Stimulated activated CD4-positive, alpha-beta T cell treated with anti-CD3 and anti-CD28 coated beads, Interleukin-12 subunit alpha, Interleukin-12 subunit beta, amount 100 ng/mL, for 24 hours (primary cell): Measurements from ENCODE around the gene ORMDL3.
A peak's percentile ranks its signal among the peaks of the same experiment; 100 is the strongest.
"Not testable (repeated sequence)": the region's sequence is repeated elsewhere in the genome, so short reads cannot be mapped to it uniquely, and the experiment has no call there.

Source experiments
- DNase-seq, 2 experiments: peaks; one replicate each; pipeline ENCODE4 v3.0.0-alpha.2; 2020; ENCODE audit warnings: low read depth in 2 of 2

The ORMDL3 gene

GRCh38 chr17:39950871-39951348, 23.5 kb upstream of the ORMDL3 start:
- DNase-seq: no peak

GRCh38 chr17:39949028-39949427, 21.6 kb upstream of the ORMDL3 start:
- no peak for DNase-seq

- not testable (repeated sequence) for DNase-seq
Observed at GRCh38 chr17:39948489-39948828, 21.1 kb upstream of the ORMDL3 start.

DNA sequence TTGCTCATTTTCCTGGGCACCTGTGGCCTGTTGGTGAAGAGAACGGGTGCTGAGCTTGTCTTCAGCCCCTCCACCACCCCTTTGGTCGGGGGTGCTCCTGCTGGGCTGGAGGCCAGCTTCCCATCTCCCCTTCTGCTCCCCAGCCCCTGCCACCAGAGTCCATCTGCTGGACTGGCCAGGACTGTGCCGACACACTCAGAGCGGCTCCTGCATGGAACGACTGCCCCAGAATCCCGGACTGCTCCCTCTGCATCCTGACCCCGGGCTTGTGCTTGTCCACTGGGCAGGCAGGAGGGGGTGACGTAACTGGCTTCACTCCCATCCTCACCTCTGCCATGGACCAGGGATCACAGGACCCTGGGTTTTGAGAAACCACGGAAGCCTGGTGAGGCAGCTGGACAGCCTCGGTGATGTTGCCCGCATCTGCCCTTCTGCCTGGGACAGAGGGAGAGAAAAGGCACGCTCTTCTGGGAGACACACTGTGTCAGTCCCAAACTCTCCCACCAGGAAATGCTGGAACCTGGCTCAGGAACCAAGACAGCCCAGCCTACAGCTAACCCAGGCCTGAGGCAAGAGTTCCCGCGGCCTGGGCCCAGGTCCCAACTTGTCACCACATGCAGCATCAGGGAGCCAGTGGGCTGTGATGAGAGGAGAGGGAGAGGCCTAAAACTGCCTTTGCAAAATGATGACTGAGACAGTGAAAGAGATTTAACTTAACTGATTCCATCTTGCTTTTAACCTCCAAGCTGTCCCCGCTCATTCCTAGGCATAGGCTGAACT, 19.3 kb upstream of the ORMDL3 start:
- no peak for DNase-seq

- DNase-seq: no peak
Observed at GRCh38 chr17:39944393-39944711, 17.0 kb upstream of the ORMDL3 start.

DNA sequence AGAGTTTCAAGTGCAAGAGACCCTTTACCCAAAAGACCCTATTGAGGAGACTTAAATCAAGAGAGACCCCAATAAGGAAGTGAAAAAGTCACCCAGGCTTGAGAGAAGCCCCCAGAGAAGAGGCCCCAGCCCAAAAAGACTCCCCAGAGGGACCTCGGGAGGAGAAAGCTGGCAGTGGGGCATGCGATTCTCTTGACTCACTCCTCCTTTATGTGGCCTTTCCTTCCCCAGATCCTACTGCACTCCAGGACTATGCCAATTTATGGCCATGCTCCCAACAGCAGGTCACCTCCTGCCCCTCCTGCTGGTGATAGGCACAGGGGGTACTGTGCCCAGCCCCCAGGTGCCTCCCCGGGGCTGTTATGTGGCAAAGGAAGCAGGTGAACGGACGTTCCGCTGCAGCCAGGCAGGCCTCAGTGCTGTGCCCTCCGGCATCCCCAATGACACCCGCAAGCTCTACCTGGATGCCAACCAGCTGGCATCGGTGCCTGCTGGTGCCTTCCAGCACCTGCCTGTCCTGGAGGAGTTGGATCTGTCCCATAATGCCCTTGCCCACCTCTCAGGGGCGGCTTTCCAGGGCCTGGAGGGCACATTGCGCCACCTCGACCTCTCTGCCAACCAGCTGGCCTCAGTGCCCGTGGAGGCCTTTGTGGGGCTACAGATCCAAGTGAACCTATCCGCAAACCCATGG, 16.4 kb upstream of the ORMDL3 start:
- no peak for DNase-seq

DNA sequence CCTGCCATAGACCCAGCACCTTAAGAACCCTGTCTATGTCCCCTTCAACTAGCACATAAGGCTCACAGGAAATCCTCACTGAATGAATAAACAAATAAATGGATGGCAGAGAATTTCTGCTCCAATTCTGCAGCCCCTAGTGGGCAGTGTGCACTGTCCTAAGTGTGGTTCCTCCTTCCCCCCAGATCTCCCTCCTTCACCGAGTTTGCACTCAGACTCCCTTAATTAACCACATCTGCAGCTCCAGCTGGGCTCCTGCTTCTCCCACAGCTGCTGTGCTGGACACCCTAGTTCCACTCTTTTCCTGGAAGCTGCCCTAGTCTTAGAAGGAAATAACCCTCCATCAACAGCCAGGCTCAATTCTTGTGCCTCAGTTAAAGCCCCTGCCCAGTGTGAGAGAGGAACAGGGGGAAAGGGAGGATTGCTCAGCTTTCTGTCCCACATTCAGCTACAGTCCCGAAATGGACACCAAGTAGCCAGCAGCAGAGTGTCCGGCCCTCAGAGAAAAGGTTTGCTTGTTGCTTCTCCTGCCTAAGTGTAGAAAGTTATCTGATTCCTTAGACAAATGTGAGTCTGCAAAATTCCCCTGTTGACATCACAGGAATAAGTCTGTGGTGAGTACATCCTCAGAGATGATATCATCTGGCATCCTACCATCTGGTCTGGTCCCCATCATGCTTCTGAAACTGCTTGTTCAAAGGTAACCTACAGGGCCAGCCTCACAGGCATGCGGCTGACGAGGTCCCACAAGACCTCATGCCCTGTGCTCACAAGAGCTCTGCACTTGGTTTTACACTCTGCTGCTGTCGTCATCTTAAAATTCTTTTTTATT, 12.4 kb upstream of the ORMDL3 start:
- DNase-seq: peak in 1 of 2 experiments; percentile 21

DNA sequence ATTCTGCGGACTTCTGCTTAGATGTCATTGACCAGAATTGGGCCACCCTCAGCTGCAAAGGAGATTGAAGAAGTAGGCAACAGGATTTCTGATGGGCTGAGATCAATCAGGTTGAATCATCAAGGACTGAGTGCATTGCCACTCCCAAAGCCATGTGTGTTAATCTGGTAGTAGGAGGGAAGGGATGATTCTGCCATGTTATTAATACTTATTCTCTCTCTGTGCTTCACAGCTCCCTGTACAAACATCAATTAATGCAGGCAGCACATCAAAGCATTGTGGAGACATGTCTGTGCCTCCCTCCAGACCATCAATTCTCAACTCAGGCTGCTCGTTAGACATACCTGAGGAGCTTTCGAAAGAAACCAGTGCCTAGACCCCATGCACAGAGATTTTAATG, 11.7 kb upstream of the ORMDL3 start:
- no peak for DNase-seq

DNA sequence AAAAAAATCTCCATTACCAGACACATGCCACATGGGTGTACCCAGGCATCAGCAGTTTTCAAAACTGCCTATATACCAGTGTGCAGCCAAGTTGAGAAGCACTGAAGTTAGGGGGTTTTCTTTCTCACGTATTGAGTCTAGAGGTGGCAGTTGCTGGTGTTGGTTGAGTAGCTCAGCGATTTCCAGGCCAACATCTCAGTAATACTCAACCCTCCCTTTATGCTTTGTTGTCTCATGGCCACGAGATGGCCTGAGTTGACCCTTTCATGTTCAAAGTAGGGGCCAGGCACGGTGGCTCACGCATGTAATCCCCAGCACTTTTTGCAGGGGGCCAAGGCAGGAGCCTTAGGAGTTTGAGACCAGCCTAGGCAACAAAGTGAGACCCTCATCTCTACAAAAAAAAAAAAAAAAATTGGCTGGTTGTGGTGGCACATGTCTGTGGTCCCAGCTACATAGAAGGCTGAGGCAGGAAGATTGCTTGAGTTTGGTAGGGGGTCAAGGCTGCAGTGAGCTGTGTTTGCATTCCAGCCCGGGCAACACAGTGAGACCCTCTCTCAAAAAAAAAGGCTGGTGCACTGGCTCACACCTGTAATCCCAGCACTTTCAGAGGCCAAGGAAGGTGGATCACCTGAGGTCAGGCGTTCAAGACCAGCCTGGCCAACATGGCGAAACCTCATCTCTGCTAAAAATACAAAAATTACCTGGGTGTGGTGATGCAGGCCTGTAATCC, 10.9 kb upstream of the ORMDL3 start:
- no peak for DNase-seq

GRCh38 chr17:39937447-39937846, 10.0 kb upstream of the ORMDL3 start:
- no peak for DNase-seq

DNA sequence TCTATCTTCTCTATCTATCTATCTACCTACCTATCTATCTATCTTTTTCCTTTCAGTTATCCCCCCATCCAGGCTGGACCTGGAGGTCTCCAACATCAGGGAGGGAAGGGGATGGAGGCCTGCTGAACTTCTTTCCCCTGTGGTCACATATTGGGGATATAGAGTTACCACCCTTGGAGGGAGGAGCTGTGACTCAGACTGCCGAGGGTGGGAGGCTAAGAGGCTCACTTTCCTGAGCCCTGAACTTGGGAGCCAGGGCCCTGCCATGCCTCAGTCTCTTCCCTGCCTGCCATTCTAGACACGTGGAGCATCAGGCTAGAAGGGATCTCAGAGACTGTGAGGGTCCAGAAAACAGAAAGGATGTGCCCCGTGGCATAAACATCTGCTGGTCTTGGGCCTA, 8.5 kb upstream of the ORMDL3 start:
- DNase-seq: no peak

DNA sequence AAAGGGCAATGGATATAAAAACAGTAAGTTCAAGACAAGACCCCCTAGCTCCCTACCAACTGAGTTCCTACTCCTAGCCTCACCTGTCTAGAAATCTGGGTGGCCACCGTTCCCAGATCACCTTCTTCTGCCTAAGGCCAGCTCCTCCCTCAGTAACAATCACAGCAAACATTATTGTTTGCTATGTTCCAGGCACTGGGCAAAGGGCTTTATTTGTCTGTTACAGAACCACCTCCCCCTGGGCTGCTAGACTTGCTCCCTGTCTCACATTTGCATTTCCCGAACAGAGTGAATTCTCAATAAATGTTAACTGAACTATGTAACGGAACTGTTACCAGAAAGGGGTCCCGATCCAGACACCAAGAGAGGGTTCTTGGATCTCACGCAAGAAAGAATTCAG, 6.9 kb upstream of the ORMDL3 start:
- DNase-seq: no peak

DNA sequence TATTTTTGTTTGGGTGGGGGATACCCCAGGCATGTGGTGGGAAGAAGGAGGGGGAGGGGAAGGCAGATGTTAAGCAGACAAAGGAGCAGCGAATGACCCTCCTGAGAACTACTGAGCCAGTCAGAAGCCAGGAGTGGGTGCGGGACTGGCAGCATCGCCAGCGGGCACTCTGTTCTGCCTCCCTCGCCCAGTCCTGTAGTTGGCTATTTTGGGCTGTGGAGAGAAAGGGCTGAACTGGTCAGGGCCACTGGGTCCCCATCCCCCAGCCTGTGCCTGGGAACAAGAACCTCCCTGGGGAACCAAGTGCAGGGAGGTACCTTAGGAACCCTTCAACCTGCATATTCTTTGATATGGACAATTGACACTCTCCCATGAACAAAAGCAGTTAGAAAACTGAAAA, 6.5 kb upstream of the ORMDL3 start:
- DNase-seq: no peak

DNA sequence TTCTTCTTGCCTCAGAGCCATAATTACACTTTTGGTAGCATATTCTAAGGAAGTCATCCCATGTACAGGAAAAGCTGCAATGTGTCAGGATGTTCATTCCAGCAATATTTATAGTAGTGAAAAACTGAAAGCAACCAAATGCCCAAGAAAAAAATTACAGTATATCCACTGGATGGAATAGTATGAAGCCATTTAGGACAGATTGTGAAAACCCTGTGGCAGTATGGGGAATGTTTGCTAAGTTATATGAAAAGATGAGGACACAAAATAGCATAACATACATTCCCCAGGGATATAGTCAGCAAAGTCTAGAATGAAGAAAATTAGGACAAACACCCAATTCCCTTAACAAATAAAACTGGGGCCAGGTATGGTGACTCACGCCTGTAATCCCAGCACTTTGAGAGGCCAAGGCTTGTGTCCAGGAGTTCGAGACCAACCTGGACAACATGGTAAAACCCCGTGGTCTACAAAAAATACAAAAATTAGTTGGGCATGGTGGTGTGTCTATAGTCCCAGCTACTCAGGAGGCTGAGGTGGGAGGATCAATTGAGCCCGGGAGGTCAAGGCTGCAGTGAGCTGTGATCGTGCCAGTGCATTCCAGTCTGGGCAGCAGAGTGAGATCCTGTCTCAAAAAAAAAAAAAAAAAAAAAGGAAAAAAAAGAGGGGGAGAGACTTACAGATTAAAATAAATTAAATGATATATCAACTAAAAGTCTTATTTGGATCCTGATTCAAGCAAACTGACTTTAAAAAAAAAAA, 2.4 kb upstream of the ORMDL3 start:
- DNase-seq: no peak

DNA sequence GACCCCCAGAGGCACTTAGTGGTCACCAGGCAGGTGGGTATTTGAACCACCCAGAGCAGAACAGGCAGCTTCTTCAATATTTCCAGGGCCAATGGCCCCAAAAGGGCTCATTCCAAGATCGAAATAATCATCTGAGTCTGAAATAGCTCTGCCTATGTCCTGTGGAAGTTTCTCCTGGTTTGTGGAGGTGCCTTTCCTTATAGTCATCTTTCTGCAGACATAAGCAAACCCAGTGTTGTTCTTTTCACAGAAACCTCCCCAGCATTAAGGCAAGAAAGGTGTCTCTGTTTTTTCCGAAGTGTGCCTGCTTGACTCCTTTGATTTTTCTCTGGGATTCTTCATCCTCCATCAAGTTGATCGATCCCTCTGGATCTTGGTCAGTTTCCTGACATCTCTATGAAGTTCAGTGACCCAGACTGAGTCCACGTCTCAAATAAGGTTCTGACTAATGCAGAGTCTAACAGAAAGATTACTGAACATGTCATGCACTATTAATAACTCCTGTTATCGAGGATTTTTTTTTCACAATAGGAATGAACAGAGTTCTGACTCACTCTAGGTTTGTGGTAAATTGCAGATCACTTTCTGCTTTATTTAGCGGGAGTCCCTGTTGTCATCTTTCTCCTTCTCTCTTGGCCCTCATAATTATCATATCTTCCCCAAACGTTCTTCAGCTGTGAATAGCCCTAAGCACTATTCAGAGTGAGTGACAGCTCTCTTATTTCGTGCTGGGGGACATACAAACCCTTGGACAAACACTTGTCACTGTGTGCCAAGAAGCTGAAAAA, 1.7 kb upstream of the ORMDL3 start:
- no peak for DNase-seq

- DNase-seq: no peak
Observed at GRCh38 chr17:39927929-39928857, 792 bp upstream of the ORMDL3 start.

GRCh38 chr17:39926588-39927100, 757 bp downstream of the ORMDL3 start:
- DNase-seq: peak in 1 of 2 experiments; percentile 46

DNA sequence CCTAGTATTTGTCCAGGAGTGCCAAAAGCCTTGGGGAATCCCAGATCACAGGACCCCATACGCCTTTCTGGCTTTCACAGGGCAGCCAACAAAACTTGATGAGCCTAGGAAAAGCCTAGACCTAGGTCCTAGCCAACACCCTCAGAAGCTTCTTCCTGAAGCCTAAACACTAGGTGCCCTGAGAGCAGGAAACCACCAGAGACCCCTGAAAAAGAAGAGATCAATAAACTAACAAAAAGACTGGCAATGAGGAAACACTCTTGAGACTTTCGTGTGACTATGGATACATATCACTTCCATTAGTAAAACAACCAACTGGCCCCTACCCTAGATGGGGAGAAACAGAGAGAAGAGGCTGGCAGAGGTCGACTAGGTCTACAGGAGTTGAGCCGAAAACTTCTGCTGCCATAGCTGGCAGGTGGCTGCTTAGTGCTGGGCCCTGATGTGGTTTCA, 1.2 kb downstream of the ORMDL3 start:
- DNase-seq: no peak
